ENCODE results near the gene ATF6B.
"Not testable (repeated sequence)": the region's sequence is repeated elsewhere in the genome, so short reads cannot be mapped to it uniquely, and the experiment has no call there.

The ATF6B gene

GRCh38 chr6:32153564-32154513, 25.8 kb upstream of the ATF6B start, which contains the start of gene PPT2:
PPT2 (plus strand) TSS chr6:32154141; CDS start chr6:32154595, 454 bp downstream.
- DNase-seq, result peak; percentile 87

GRCh38 chr6:32152769-32153563, 24.9 kb upstream of the ATF6B start:
- peak in 1 of 2 experiments; percentile 43 for DNase-seq

GRCh38 chr6:32151863-32152768, 24.1 kb upstream of the ATF6B start, which contains the start of gene PRRT1:
PRRT1 (minus strand) TSS chr6:32151939; CDS start chr6:32151827, 112 bp downstream.
- no peak for DNase-seq

DNA sequence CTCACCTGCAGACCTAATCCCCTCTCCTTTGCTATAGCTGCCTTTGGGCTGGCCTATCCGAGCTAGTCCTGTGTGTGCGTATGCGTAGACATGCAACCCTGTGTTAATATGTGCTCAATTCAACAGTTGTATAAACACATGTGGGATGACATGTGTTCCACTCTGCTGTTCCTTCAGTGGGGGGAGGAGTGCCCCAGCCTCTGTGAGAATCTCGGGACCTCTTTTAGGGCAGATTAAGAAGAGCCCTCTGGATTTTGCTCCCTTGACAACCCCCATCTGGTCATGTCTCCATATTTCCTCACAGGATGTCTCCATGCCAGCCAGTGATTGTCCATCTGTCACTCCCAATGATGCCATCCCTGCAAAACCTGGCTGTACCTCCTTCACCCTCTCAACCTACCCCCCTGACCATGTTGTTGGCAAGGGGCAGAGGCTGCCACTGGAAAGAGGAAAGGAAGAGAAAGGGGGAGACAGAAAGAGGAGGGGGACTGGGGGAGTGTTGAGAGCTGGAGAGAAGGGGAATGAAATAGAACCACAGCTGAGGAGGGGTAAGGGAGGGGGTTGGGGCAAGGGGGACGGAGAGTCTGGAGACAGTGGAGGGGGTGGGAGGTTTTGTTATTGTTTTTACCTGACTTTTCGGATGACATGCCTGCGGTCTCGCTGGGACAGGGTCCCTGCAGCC, 23.3 kb upstream of the ATF6B start:
- DNase-seq, result no peak

GRCh38 chr6:32149932-32150870, 22.2 kb upstream of the ATF6B start:
- no peak for DNase-seq

DNA sequence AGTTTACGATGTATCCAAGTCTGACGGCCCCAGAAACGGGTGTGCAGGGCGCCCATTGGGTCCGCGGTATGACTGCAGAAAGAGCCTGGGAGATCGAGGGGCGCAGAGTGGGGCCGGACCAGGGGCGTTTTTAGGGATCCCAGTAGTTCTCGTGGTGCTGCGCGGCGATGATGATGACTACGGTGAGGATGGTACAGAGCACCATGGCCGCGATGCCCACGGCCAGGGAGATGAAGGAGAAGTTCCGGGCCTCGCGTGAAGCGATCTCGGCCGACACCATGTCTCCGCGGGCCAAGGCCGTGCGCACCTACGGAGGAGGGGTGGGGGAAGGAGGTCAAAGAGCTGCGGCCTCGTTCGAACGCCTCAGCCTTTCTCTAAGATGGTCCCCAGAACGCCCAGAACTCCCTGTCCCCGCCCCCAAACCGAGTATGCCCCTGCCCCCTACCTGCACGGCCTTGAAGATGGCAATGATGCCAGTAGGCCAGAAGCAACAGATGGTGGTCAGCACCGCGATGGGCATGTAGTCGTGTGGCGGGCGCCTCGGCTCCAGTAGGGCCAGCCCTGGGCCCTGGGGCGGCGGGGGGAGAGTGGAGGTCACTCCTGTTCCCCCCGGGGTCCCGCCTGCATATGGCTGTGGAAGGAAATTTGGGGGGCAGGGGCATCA, 21.2 kb upstream of the ATF6B start:
- DNase-seq, result peak in 1 of 2 experiments; percentile 31

- peak; percentile 89 to 90 for DNase-seq
Measured at GRCh38 chr6:32148289-32149091, 20.4 kb upstream of the ATF6B start.

GRCh38 chr6:32147401-32148132, 19.5 kb upstream of the ATF6B start:
- no peak for DNase-seq

GRCh38 chr6:32146687-32147086, 18.6 kb upstream of the ATF6B start:
- DNase-seq, result no peak

DNA sequence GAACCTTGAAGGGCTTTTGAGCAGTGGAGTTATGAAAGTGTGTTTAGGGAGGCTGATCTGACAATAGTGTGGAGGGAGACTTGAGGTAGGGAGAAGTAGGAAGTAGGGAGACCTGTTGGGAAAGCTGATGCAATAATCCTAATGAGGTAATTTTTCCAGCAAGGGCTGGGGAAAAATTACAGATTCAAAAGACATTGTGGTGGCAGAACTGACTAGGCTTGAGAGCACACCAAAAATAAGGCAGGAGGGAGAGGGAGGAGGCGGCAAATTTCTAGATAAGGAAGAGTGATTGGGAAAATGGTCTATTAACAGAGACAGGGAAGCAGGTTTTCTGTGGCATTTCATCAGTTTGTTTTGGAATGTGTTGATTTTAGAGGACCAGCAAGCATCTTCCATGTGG, 18.2 kb upstream of the ATF6B start:
- DNase-seq, result no peak

- not testable (repeated sequence) for DNase-seq
Measured at GRCh38 chr6:32144238-32144637, 16.2 kb upstream of the ATF6B start.

- no peak for DNase-seq
Measured at GRCh38 chr6:32140420-32141046, 12.5 kb upstream of the ATF6B start.

- DNase-seq, result no peak
Measured at GRCh38 chr6:32139590-32139989, 11.5 kb upstream of the ATF6B start.

- DNase-seq, result no peak
Measured at GRCh38 chr6:32137454-32137853, 9.4 kb upstream of the ATF6B start.

DNA sequence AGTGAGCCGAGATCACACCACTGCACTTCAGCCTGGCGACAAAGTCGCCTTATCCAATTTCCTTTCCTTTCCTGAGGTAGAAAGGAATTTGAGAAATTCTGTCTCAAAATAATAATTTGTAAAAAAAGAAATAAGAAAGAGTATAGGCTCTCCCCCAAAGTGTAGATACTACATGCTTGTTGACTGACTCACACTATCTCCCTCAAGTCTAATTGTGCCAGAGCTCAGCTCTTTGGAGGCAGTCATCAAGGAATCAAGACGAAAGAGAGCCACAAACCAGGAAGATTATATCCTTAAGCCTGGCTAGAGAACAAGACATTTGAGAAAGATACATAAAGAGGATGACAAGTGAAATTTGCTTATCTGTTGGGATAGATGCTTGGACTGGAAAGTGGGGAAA, 5.7 kb upstream of the ATF6B start:
- DNase-seq, result no peak

DNA sequence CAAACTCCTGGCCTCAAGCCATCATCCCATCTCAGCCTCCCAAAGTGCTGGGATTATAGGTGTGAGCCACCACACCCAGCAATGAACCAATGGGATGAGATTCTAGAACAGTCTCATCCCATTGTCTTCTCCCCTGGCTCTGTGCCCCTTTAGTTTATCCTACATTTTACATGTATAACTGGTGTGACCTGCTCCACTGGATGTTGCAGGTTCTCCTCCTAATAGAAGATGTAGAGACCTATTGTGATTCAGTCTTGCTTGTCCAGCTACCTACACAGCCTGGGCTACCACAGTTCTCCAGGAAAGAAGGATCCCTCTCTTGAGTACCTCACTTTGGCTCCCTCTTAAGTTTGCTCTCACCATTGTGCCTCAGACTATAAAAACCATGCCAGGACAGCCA, 4.1 kb upstream of the ATF6B start:
- DNase-seq, result no peak

- no peak for DNase-seq
Measured at GRCh38 chr6:32131439-32131948, 3.4 kb upstream of the ATF6B start.
